Activated T-helper 1 cell treated with anti-CD3 and anti-CD28 coated beads, Interleukin-12 subunit alpha, Interleukin-12 subunit beta, Interleukin-2, Interleukin-4 antibody, amounts not matched to agents 30 ng/mL and 10 ng/mL and 1 ng/mL, durations not matched to agents 14 hours and 24 hours and 36 hours (primary cell): ENCODE measurements around the gene SLC34A1. TPM values are rescaled to one million over a fixed set of nuclear protein-coding genes. Genes with fewer than 3 reads are reported as not detected.
"Not testable (repeated sequence)": the region's sequence is repeated elsewhere in the genome, so short reads cannot be mapped to it uniquely, and the experiment has no call there.

Source experiments
- DNase-seq: peaks from one replicate; pipeline ENCODE4 v3.0.0; 2021; ENCODE audit warnings: low spot score
- H3K27ac Mint-ChIP-seq: one replicate; pipeline ENCODE4 v1.8.0; 2021; ENCODE audit warnings: mild to moderate bottlenecking, mixed read lengths
- H3K27me3 Mint-ChIP-seq: one replicate; pipeline ENCODE4 v1.8.0; 2022; ENCODE audit warnings: mild to moderate bottlenecking, moderate library complexity, mixed read lengths; ENCODE audit not compliant: insufficient read depth
- H3K36me3 Mint-ChIP-seq: one replicate; pipeline ENCODE4 v1.8.0; 2021; ENCODE audit warnings: low read depth, mixed read lengths
- H3K4me1 Mint-ChIP-seq: one replicate; pipeline ENCODE4 v1.8.0; 2021; ENCODE audit warnings: low read depth, mixed read lengths
- H3K4me3 Mint-ChIP-seq: one replicate; pipeline ENCODE4 v1.8.0; 2021; ENCODE audit warnings: mild to moderate bottlenecking, moderate library complexity, mixed read lengths
- H3K9me3 Mint-ChIP-seq: one replicate; pipeline ENCODE4 v1.8.0; 2021; ENCODE audit warnings: mixed read lengths
- intact Hi-C: fragments of 100-400 bp; cut with micrococcal nuclease; formaldehyde crosslinking; loops from one replicate; pipeline ENCODE4 v1.15.1; 2024
- total RNA-seq: library from RNA; stranded (reverse); gene quantifications from 2 replicates; pipeline ENCODE4 v1.2.3, GENCODE V29; 2022

SLC34A1 gene
- total RNA-seq, 1 donor from 2014 or later, result 0.26 TPM

DNA sequence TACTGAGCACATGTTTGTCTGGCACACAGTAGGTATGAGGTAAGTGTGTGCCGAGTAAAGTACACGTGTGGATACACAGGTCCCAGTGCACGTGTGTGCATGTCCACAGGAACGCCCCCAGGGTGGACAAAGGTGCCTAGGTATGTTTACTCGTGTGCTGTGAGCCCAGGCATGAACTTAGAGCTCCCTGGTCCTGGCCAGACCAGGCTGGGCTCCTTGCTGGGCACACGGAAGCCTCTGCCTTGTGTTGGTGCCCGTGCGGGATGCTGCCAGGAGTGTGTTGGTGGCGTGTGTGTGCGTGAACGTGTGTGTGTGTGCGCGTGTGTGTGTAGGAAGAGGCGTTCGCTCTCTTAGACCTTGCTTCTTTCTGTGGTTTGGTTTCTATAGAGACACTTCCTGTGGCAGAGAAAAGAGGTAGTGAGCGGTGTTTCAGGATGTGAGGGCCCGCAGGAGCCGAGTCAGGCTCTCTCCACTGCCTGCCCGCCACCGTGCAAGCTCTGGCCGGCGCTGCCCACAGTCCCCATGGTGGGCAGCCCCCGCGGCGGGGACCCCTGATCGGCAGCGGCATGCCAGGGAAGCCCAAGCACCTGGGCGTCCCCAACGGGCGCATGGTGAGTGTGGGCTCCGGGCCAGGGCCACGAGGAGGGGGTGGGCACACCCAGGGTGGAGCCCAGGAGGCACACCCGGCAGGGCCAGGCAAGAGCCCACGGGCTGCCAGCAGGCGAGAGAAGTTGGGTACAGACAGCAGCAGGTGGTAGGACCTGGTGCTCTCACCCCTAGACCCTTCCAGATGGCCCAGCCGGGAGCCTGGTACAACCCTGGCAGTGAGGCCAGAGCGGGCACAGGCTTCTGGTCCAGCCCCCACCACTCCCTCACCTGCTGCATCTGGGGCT is 26.5 kb upstream of the SLC34A1 start, which contains the start of gene RGS14:
TSS of gene RGS14 (plus strand) at position 466 of the 893 bp plus-strand sequence. CDS start at position 567, 101 bp downstream.
- H3K36me3 Mint-ChIP-seq, result peaks cover 9% of the 10 kb centered on the region
- peaks cover 19% of the 10 kb centered on the region for H3K9me3 Mint-ChIP-seq
- peak within 1 kb of the TSS; percentile 80 for H3K27ac Mint-ChIP-seq
- H3K4me1 Mint-ChIP-seq, result peaks cover 63% of the 10 kb centered on the region
- H3K27me3 Mint-ChIP-seq, result no peaks in the 10 kb centered on the region
- DNase-seq, result peak; percentile 63
- intact Hi-C loops, result loop anchor here (2.0 to 10.0 kb wide), 3 partner anchors 69 to 823 kb away; partner anchors contain the start of genes GRK6, NSD1 and RNF44
- peak within 1 kb of the TSS; percentile 85 for H3K4me3 Mint-ChIP-seq

DNA sequence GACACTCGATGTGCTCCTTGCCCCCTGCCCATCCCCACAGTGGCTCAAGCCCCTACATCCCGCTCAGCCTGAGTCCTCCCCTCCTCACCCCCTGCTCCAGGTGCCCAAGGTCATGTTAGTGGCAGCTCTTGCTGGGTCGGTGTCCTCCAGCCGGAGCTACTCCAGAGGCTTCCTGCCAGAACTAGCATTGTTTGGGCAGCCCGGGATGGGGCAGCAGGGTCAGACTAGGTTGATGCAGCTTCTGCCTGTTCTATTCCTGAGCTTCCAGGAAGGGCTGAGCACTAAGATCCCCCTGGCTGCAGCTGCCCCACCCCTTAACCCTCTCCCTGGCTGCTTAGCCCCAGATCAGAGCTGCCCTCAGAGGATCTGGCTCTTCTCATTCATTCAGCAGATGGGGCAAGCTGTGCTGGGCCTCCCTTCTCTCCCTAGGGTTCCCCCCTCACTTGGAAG is 25.8 kb upstream of the SLC34A1 start:
- Mint-ChIP-seq H3K9me3 (peaks cover 19% of the 10 kb centered on the region), H3K4me1 (peaks cover 67% of the 10 kb centered on the region), H3K4me3 (peak overlapping the region; percentile 85), H3K36me3 (peaks cover 9% of the 10 kb centered on the region), H3K27me3 (no peaks in the 10 kb centered on the region), H3K27ac (peak overlapping the region; percentile 78)
- intact Hi-C loops, result loop anchor here (5.0 to 10.0 kb wide), 2 partner anchors 226 to 824 kb away; partner anchors contain the start of genes NSD1 and RNF44
- DNase-seq, result no peak

DNA sequence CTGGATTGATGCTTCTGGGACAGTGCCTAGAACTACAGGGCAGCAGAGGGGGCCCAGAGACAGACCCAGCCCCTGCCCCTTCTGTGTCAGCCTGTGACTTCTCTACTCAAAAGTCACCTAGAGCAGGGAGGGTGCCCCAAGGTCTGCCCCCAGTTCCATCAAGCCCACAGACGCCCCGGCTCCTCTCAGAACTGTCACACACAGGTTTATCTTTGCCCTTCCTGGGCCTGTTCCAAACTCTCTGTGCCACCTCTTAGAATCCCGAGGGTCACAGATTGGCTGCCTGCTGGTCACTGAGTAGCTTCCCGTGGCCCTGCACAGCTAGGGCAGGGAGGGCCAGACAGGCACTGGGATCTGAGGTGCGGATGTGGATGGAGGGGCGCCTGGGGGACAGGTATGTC is 24.8 kb upstream of the SLC34A1 start:
- peaks cover 75% of the 10 kb centered on the region for H3K4me1 Mint-ChIP-seq
- H3K9me3 Mint-ChIP-seq, result peaks cover 15% of the 10 kb centered on the region
- H3K36me3 Mint-ChIP-seq, result peaks cover 9% of the 10 kb centered on the region
- no peak overlapping the region for H3K27ac Mint-ChIP-seq
- DNase-seq, result no peak
- H3K27me3 Mint-ChIP-seq, result no peaks in the 10 kb centered on the region
- intact Hi-C loops, result loop anchor here (5.0 to 10.0 kb wide), 2 partner anchors 227 to 825 kb away; partner anchors contain the start of genes NSD1 and RNF44
- H3K4me3 Mint-ChIP-seq, result peak overlapping the region; percentile 85

DNA sequence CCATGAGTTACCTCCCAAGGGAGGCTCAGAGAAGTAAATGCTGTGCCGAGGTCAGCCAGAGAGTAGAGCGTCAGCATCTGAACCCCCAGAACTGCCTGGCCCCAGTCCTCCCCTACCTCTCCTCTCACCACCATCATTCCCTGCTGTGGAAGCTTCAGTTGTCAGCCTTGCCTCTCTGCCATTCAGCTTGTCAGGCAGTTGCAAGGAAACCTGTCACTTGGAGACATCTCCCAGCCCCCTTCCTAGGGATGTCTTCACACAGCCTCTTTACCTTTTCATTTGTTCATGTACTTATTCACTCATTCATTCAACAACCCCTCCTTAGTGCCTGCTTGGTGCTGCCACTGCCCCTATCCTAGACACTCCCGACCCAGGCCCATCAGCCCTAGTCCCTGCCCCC is 24.4 kb upstream of the SLC34A1 start:
- peak overlapping the region; percentile 78 for H3K27ac Mint-ChIP-seq
- peaks cover 12% of the 10 kb centered on the region for H3K36me3 Mint-ChIP-seq
- DNase-seq, result no peak
- peaks cover 11% of the 10 kb centered on the region for H3K9me3 Mint-ChIP-seq
- peak overlapping the region; percentile 85 for H3K4me3 Mint-ChIP-seq
- H3K4me1 Mint-ChIP-seq, result peaks cover 79% of the 10 kb centered on the region
- intact Hi-C loops, result loop anchor here (5.0 to 10.0 kb wide), 2 partner anchors 228 to 825 kb away; partner anchors contain the start of genes NSD1 and RNF44
- no peaks in the 10 kb centered on the region for H3K27me3 Mint-ChIP-seq

DNA sequence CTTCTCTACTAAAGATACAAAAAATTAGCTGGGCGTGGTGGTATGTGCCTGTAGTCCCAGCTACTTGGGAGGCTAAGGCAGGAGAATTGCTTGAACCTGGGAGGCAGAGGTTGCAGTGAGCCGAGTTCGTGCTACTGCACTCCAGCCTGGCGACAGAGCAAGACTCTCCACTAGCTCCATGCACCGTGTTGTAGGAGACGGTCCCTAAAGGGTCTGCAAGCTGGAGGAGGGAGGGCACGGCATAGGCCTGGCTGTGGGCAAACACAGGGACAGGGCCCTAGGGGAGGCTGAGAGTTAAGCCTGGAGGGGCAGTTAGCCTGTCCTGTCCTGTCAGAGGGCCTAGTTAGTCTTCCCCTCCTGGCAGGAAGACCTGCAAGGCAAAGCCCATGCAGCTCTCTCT is 23.5 kb upstream of the SLC34A1 start:
- H3K27ac Mint-ChIP-seq, H3K27me3 Mint-ChIP-seq, intact Hi-C loops, DNase-seq, H3K9me3 Mint-ChIP-seq, H3K4me3 Mint-ChIP-seq: not testable (repeated sequence)
- peaks cover 15% of the 10 kb centered on the region for H3K36me3 Mint-ChIP-seq
- peaks cover 84% of the 10 kb centered on the region for H3K4me1 Mint-ChIP-seq

DNA sequence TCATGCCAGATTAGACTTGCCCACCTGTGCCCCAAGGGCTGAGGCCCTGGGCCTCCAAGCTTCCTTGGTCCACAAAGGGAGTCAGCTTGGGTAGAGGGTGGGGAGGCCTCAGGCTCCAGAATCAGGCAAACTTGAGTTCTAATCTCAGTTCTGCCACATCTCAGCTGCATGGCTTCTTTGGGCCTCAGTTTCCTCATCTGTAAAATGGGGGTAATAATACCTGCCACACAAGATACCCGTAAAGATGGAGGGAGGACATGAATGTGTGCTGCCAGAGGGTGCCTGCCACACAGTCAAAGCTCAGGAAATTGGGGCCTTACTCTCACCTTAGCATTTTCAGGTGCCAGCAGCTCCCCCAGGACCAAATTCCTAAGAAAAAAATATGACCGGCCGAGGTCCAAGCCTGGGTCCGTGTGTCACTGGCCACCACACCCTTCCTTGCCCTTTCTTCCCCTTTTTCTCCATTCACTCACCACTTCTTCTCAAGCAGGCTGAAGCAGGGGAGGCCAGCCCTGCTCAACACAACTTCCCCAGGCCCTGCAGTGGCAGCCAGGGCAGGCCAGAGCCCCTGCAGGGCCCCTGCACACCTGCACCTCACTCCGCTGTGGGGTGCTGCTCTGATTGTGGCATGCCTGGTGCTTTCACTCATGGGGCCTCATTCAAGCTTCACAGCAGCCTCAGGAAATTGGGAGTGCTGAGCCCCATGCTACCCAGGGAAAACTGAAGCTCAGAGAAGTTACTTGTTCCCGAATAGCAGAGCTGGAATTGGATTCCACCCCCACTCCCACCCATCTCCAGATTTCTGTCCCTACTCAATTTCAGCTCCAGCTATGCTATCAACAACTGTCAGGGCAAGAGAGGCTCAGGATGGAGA is 22.6 kb upstream of the SLC34A1 start:
- H3K27me3 Mint-ChIP-seq, result peaks cover 2% of the 10 kb centered on the region
- peaks cover 77% of the 10 kb centered on the region for H3K4me1 Mint-ChIP-seq
- H3K36me3 Mint-ChIP-seq, result peaks cover 20% of the 10 kb centered on the region
- intact Hi-C loops, result no loop called here
- H3K9me3 Mint-ChIP-seq, result no peaks in the 10 kb centered on the region
- H3K4me3 Mint-ChIP-seq, result peak overlapping the region; percentile 67
- peak overlapping the region; percentile 56 for H3K27ac Mint-ChIP-seq
- DNase-seq, result no peak

DNA sequence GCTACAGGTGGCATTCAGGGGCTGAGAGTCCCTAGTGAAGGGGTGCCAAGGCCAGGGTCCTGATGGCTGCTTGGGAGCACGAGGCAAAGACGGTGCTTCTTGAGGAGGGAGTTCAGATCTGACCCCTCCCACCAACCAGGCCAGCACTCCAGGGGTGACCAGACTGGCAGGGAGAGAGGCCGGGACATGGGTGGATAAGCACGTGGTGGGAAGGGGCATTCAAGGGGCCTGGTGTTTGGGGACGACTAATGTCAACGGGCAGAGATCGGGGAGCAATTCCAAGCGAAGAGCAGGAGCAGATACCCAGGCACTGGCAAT is 22.0 kb upstream of the SLC34A1 start:
- H3K36me3 Mint-ChIP-seq, result peaks cover 20% of the 10 kb centered on the region

DNA sequence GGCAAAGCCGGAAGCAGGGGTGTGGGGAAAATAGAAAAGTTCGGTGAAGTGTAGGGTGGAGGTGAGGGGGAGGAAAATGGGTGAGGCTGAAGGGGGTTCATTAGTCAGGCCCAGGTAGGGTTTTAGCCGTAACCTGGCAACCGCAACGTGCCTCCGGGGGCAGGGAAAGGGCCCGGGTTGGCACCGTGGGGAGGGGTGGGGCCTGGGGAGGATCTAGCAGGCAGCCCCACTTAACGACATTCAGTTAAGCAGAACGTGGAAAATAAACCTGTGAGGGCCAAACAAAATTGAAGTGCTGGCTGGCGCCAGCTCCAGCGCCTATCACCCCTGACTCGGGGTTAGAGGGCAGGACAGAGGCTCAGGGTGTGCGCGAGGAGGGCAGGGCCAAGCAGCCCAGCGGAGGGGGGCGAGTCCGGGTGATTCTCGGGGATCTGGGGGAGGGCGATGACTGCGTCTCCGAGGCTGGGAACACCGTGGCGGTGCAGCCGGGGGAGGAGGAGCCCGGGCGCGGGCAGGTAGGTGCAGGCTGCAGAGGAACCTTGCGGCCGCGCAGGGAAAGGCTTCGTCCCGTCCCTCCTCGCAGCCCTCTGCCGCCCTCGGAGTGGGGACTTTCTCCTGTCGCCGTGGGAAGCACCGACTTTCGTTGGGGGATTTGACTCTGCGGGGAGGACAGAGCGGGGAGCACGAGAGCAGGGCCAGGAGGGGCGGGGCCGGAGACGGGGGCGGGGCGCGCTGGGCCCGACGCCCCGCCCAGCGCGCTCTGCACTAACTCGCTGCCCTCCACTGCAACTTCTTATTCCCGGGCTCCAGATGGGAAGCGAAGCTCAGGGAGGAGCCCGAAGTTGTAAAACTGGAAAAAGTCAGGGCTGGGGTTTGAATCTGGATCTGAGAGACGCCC is 21.4 kb upstream of the SLC34A1 start:
- H3K4me1 Mint-ChIP-seq, result peaks cover 65% of the 10 kb centered on the region
- intact Hi-C loops, result loop anchor here (1.0 kb wide), 1 partner anchor 134 kb away; the partner anchor contains the start of gene PDLIM7
- no peaks in the 10 kb centered on the region for H3K9me3 Mint-ChIP-seq
- H3K4me3 Mint-ChIP-seq, result peak overlapping the region; percentile 67
- peaks cover 2% of the 10 kb centered on the region for H3K27me3 Mint-ChIP-seq
- peaks cover 20% of the 10 kb centered on the region for H3K36me3 Mint-ChIP-seq
- peak overlapping the region; percentile 56 for H3K27ac Mint-ChIP-seq
- peak; percentile 56 for DNase-seq

More for the DNA sequence above, 22.0 kb upstream of the SLC34A1 start:
- Mint-ChIP-seq H3K27me3 (peaks cover 2% of the 10 kb centered on the region), H3K4me1 (peaks cover 71% of the 10 kb centered on the region), H3K4me3 (peak overlapping the region; percentile 67), H3K9me3 (no peaks in the 10 kb centered on the region), H3K27ac (peak overlapping the region; percentile 56)
- DNase-seq, result no peak
- intact Hi-C loops, result no loop called here

DNA sequence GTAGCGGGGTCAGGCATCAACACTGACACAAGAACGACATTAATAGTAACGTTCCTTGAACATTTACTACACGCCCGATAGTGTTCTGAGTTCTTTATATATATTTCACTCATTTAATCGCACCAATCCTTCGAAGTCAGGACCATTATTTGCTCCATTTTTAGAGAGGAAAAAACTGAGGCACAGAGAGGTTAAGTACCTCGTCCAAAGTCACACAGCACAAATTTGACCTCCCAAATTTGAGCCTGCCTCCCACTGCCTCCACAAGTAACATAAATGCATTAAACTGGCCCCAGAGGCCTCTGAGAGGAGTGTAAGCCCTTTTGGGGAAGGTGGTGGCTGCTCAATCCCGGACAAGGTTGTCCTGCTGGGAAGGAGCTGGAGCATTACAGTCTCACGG is 20.7 kb upstream of the SLC34A1 start:
- no peak for DNase-seq
- Mint-ChIP-seq H3K9me3 (no peaks in the 10 kb centered on the region), H3K27me3 (peaks cover 2% of the 10 kb centered on the region), H3K27ac (no peak overlapping the region), H3K4me3 (peak overlapping the region; percentile 39), H3K4me1 (peaks cover 66% of the 10 kb centered on the region), H3K36me3 (peaks cover 25% of the 10 kb centered on the region)
- intact Hi-C loops, result loop anchor here (1.0 kb wide), 1 partner anchor 134 kb away; the partner anchor contains the start of gene PDLIM7

DNA sequence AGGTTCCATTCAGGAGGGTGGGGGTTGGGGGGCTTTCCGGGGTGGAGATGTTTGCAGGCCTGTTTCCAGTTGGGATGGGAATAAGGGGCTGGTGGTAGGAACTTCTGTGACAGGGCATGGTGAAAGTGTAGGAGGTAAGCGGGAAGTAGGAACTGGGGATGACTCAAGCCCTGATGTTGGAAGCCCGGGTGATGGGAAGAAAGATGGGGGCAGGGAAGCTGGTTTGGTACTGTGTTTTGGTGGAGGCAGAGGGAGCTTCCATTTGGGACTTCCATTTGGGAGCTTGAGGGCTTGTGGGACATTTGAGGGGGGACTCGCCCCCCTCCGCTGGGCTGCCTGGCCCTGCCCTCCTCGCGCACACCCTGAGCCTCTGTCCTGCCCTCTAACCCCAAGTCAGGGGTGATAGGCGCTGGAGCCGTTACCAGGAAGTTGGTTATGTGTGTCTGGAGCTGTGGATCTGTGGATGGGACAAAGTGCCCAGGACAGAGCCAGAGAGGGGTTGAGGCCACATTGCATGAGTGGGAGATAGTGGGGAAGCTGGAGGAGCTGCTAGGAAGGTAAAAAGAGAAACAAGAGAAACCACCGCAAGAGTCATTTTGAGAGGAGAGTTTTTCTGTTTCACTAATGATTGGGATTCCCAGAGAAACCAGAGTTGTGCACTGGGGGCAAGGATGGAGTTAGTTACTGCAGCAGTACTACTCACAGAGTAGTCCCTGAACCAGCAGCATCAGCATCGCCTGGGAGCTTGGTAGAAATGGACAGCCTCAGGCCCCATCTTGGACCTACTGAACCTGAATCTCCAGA is 19.9 kb upstream of the SLC34A1 start:
- intact Hi-C loops, result loop anchor here (1.0 kb wide), 3 partner anchors 13 to 26 kb away; partner anchors contain the start of gene LMAN2
- H3K36me3 Mint-ChIP-seq, result peaks cover 29% of the 10 kb centered on the region
- no peak for DNase-seq
- no peaks in the 10 kb centered on the region for H3K9me3 Mint-ChIP-seq
- H3K27me3 Mint-ChIP-seq, result peaks cover 2% of the 10 kb centered on the region
- peak overlapping the region; percentile 53 for H3K4me3 Mint-ChIP-seq
- H3K4me1 Mint-ChIP-seq, result peaks cover 66% of the 10 kb centered on the region
- peak overlapping the region; percentile 56 for H3K27ac Mint-ChIP-seq

DNA sequence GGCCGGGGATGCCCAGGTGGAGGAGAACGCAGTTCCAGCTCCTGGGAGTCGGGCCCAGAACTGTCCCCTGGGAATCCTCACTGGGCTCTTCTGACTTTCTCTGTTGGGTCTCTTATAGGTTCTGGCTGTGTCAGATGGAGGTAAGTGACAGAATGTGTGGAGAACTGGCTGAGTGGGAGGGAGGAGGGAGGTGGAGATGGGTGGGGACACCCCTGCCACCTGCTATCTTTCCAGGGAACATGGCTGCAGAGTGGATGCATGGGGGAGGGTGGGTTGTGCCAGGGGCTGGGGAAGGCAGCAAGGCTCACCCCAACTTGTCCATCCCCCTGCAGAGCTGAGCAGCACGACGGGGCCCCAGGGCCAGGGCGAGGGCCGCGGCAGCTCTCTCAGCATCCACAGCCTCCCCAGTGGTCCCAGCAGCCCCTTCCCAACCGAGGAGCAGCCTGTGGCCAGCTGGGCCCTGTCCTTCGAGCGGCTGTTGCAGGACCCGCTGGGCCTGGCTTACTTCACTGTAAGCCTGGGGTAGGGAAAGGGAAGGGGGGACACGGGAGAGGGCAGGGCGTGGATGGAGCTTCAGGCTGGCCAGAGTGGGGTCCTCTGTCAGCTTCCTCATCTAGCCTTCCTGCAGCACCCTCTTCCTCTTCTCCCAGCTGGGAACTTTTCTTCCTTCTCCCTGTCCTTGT is 18.2 kb upstream of the SLC34A1 start:
- DNase-seq, result no peak
- peaks cover 62% of the 10 kb centered on the region for H3K4me1 Mint-ChIP-seq
- no peaks in the 10 kb centered on the region for H3K9me3 Mint-ChIP-seq
- peaks cover 25% of the 10 kb centered on the region for H3K36me3 Mint-ChIP-seq
- peaks cover 2% of the 10 kb centered on the region for H3K27me3 Mint-ChIP-seq
- H3K27ac Mint-ChIP-seq, result peak overlapping the region; percentile 44
- intact Hi-C loops, result no loop called here
- no peak overlapping the region for H3K4me3 Mint-ChIP-seq
